Measurements from ENCODE around the gene MSX1.

The MSX1 gene

DNA sequence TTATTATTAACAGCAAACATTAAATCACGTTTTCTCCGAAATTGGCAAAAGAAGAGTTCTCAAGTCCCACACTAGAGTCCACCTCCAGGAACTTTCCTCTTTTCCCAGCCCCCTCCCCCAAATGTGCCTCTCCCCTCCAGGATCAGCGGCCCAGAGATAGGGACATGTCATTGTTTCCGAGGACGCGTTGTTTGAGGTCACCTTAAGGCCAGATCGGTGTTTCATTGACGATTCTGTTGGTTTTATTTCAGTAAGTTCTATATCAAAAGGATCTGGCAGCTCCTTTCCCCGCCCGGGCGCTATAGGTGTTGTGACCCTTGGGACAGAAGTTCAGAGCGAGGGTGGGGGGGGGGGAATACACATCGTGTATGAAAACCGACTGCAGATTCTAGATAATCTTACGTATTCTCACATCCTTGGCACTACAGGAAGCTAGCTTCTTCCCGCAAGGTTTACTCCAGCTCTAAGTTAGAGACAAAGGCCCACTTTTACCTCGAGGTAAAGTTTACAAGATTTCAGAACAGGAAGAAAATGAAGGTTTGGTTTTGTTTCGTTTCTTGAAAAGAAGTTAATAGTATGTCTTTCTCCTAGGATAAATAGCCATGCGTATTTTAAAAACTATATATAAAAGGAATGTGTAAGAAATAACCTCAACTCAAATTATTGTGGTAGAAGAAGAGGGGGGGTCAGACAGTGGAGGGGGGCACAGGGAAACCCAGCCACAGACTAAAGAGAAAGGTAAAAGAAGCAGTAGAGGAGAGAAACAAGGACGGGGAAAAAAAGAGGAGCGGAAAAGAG is 739 bp upstream of the MSX1 start:
- no peak for DNase-seq (ENCODE audit: low read depth)

DNA sequence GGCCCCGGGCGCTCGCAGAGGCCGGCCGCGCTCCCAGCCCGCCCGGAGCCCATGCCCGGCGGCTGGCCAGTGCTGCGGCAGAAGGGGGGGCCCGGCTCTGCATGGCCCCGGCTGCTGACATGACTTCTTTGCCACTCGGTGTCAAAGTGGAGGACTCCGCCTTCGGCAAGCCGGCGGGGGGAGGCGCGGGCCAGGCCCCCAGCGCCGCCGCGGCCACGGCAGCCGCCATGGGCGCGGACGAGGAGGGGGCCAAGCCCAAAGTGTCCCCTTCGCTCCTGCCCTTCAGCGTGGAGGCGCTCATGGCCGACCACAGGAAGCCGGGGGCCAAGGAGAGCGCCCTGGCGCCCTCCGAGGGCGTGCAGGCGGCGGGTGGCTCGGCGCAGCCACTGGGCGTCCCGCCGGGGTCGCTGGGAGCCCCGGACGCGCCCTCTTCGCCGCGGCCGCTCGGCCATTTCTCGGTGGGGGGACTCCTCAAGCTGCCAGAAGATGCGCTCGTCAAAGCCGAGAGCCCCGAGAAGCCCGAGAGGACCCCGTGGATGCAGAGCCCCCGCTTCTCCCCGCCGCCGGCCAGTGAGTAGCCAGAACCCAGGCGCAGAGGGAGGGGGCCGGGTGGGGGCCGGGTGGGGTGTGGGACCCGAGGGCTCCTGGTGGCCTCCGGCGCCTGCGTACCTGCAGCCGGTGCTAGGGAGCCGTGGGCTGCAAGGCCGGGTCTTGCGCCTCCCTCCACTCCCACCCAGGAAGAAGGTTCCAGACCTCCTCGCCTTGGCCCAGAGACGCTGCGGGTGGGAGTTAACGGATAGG is 534 bp downstream of the MSX1 start:
- DNase-seq (ENCODE audit: low read depth) = no peak

DNA sequence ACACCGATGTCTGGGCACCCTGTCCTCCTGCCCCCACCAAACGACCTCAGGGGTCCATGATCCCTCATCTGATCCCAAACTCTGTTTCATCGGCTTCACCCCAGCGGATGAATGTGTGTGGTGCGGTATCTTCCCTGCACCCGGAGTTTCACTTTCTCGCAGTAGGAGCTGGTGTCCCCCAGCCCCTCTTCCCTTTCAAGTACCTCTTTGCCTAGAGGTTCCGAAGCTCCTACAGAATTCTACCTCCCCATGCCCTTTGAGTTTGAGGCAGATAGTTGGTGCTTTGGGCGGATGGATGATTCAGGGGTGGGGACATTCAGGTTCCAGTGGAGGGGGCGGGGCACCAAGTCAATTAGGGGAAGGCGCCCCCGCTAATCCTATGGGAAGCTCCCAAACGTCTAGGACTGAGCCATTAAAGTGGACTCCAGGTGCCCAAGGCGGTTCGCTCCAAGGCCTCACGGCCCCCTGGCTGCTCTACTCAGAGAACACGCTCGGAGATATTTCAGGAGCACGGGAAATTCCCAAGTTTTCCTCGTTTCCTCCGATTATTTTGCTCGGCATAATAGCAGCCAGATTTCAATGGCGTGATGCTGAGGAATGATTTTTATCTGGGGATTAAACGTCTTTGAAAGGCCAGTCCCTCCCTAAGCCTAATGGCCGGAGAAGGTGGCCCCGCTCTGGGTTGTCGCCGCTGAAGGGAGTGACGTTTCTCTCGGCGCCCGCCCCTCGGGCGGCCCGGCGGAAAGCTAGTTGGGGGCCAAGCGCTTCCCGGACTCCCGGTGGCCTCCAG is 1.3 kb downstream of the MSX1 start:
- peak; percentile 49 for DNase-seq (ENCODE audit: low read depth)

DNA sequence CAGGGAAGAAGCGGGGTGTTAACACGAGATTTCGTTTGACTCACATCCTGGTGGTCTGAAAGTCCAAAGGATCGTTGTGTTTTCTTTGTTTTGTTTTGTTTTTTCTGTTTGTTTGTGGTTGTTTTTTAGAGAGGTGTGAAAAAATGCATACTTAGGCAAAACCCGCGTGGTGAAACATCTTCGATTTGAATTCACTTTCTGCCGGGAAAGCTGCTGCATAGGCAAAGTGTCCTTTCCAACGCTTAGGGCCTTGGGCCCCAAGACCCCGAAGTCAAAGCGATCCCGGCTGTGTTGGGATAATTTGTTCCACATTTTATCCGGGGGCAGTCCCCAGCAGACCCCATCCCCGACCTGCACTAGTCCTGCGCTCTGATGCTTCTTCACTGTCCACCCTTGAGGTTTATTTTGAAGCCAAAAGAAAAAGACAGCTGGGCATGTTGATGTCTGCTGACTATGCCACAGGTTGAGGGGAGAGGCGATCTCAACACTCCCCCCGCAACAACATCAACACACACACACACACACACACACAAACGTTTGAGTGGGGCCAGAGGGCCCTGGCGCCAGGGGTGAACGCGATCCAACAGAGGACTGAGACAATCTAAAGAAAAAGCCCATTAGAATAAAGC is 2.0 kb downstream of the MSX1 start:
- no peak for DNase-seq (ENCODE audit: low read depth)

DNA sequence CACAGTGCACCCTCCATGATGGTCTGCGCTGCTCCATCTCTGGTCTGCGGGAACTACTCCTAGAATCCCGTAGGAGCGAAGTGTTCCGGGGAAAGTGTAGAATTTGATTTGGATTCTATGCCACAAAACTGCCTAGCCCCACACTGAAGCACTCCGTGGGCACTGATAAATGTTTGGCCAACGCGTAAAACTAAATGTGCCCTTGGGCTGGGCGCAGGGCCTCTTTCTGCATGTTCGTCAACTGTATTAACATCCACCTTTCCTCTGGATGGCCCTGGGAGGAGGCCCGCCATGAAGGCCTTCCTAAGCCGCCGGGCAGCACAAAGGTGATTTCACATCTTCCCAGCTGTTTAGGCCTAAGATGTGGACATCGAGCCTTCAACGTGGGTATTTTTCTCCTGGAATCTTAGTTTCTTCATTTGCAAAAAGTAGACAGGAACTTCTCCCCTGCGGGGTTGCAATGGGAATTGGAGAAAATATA is 2.6 kb downstream of the MSX1 start:
- DNase-seq (ENCODE audit: low read depth) = no peak

DNA sequence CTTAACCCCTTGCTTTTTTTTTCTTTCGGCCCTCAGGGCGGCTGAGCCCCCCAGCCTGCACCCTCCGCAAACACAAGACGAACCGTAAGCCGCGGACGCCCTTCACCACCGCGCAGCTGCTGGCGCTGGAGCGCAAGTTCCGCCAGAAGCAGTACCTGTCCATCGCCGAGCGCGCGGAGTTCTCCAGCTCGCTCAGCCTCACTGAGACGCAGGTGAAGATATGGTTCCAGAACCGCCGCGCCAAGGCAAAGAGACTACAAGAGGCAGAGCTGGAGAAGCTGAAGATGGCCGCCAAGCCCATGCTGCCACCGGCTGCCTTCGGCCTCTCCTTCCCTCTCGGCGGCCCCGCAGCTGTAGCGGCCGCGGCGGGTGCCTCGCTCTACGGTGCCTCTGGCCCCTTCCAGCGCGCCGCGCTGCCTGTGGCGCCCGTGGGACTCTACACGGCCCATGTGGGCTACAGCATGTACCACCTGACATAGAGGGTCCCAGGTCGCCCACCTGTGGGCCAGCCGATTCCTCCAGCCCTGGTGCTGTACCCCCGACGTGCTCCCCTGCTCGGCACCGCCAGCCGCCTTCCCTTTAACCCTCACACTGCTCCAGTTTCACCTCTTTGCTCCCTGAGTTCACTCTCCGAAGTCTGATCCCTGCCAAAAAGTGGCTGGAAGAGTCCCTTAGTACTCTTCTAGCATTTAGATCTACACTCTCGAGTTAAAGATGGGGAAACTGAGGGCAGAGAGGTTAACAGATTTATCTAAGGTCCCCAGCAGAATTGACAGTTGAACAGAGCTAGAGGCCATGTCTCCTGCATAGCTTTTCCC is 3.4 kb downstream of the MSX1 start:
- no peak for DNase-seq (ENCODE audit: low read depth)

DNA sequence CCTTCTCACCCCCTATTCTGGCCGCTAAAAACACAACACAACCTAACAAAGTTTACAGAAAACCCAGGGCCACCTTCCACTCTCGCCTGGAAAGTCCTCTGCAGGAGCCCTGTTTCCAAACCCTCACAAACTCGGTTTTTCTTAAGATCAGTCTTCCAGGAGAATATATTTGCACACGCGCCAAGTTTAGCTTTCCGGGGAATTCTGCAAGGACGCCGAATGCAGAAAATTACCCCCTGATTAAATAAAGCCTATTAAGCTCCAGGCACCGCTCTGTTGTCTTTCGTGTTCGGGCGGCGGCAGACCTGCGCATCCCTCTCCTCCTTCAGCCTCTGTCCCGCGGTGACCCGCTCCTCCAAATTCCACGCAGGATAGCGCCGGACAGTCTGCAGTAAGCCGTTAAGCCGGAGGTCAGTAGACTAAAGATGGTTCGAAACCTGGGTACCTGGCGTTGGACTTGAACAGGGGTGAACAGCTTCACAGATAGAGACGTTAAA is 5.0 kb downstream of the MSX1 start:
- peak; percentile 23 for DNase-seq (ENCODE audit: low read depth)

DNA sequence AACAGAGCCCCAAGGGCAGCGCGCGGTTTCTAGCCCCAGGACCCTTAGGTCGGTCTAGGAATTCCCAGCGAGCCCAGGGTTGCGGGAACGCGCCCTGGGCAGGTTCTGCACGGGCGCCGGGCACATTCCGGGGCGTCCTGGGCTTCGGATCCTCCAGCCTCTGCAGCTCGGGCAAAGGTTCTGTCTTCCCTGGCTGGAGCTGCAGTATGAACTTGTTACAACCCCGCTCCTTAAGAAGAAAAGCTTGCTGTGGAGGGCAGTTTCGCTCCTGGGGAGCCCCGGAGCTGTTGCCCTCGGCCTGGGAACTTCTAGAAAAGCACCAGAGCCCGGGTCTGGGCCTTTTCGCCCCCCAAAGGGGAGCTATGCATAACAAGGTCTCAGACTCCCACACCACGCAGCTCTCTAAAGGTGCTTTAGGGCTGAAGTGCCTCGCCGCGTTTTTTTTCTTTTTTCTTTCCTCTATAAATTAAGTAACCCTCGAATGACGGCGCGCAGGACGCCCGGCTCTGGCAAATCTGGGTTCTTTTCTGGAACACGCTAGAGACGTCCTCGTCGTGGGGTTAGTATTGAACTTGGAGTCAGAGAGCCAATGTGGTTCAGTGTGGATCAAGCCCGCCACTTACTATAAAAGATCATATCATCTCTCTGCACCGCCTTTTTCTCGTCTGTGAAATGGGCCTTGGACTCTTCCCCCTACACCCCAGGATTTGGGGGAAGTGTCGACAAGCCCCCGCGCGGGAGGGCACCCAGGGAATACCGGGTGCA is 5.7 kb downstream of the MSX1 start:
- DNase-seq (ENCODE audit: low read depth) = peak; percentile 37

DNA sequence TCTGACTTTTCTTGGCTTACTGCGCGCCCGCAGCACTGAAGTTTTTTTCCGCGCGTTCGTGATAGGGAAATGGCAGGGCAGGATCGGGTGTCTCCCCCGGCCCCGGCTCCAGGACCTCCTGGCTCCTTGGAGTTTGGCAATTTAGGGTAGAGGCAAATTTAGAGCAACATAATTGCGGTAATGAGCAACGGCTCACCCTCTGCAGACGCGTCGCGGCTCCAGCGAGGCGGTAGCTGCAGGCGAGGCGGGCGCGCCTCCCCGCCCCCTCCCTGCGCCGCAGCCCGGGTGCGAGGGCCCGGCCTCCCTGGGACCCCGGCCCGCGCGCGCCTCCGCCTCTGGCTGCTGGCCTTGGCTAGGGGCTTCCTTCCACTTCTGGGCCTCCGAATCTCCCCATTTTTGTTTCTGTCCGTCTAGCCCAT is 6.2 kb downstream of the MSX1 start:
- peak; percentile 27 for DNase-seq (ENCODE audit: low read depth)

DNA sequence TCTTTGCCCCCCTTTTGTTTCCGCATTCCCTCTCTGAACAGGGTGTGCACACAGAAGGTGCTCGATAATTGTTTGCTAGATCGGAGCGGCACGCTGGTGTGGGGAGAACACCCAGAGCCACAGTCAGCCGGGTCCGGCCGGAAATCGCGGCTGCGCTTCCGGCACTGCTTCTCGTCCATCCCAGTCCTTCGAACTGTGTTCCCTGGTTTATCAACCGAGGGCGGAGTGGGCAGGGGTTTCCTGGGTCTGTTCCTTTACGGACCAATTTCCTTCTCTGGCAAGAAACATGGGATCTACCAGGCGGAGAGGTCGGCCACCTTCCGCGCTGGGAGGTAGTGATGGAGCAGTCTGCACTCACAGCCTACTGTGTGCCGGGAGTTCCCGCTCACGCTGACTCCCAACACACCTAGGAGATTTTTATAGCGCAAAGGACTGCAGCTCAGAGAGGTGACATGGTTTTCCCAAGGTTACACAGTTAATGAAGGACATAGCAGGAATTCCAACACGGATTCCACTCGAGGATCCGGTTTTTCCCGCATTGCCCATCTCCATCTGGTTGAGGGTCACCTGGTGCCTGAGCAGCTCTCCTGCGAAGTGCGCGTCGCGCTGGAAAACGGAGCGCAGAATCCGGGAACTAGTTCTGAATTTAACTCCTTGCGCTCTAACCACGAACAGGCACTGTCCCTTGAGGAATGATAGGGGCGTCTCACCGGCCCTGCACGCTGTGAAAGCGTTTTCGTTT is 6.8 kb downstream of the MSX1 start:
- DNase-seq (ENCODE audit: low read depth) = no peak

DNA sequence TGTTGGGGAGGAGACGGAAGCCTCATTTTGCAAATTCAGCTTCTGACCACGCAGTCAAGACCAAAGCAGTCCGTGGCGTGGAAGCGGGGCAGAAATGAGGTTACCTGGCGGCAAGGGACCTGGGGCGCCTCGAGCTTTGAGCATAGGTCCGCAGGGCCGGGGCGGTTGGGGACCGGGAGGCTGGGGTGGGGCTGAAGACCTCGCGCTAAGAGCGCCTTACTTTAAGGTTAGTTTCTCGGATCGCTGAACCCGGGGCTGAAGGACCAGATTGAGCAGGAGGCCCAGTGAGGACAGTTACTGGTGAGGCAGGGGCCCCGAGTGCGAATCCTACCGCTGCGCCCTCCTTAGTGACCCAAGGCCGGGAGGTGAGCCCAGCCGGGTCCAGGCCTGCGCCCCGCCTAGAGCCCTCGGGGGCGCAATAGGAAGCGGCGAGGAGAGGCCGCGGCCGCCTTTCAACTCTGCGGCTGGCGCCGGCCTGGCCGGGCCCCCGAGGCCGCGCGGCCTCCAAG is 7.5 kb downstream of the MSX1 start:
- no peak for DNase-seq (ENCODE audit: low read depth)

DNA sequence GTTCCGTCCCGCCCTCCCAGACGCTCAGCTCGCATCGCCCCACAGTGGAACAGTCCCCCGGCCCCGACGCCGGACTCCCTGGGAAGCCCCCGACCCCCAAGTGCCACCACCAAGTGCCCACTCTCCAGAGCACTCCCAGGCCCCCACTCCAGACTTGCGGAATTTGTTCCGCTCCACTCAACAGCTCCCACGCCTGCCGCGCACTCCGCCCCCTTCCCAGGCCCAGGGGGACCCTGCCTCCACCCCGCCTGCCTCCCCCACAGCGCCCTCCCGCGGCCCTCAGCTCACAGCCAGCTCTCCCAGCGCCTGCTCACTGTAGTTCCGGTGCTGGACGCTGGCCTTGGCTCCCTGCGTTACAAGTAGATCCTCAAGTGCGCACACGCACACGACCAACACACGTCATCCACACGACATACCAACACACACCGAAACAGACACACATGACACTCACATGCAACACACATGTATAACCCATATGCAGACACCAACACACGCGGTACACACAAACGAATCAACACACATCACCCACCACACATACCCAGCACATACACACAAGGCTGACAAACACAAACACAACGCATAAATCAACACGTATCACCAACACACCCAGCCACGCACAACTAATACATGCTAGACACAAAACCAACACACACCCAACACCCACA is 8.0 kb downstream of the MSX1 start:
- peak; percentile 49 for DNase-seq (ENCODE audit: low read depth)

DNA sequence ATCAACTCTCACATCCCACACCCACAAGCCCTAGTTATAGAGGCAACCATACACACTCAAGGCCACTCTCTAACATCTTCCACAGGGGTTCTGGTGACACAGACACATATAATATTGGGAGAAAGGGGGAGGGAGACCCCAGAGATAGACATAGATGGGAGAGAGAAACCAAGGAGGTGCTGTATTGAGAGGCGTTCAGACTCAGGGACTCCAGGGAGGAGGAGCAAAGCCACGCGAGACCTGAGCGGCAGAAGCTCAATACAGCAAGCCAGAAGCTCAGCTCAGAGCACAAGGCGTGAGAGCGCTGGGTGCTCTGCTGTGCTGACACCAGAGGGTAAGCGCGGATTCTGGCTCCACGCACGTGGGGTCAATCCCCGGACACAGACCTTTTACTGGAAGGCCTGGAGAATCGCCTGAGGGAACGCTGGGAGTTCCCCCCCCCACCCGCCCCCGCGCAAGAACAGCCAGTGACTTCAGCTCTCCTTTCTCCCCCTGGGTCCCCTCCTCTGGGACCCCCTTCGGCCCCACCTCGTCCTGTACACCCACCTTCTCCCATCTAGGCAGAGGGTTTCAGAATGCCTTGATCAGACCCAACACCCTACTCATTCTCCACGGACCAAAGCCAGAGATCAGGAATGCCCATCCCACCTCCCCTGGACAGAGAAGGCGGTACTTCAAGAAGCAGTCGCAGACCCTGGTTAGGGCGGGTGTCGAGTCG is 8.7 kb downstream of the MSX1 start:
- no peak for DNase-seq (ENCODE audit: low read depth)

DNA sequence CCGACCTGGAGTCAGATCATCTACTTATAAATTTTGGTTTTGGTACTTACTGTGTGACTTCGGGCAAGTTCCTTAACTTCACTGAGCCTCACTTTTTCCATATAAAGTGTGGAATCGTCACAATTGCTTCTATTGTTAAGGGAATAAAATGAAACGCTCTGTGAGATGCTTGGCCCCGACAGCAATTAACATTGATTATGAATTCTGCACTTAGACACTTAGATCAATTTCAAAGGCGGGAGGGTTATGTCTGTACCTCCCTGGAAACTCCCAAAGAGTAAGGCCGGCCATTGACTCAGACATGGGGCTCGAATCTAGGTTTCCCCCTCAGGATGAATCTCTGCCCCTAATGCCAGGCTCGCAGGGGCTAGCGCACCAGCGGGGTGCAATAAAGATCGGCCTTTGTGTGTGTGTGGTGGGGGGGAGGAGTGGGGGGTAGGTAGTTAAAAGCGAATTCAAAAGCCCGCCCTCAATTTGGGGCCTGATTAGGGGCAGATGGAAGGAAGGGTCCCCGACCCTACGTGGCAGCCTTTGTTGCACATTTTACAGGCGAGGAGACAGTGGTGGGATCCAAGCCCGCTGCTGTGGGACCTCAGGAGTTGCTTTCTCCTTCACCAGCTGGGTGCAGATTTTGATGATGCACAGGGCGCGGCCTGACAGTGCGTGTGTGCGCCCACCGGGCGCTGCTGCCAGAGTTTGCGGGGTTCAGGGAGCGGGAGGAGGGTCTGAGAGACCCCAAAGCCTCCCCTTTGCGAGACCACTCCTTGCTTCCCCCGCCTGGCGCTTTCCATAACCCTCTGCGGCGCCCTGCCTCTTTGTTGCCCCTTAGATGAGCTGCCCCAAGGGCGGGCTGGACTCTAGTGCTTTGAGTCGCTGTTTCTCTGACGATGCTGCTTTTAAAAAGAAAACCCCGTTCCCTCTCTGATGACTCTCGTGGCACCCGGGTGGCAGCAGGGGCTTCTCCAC is 9.6 kb downstream of the MSX1 start:
- DNase-seq (ENCODE audit: low read depth) = no peak

DNA sequence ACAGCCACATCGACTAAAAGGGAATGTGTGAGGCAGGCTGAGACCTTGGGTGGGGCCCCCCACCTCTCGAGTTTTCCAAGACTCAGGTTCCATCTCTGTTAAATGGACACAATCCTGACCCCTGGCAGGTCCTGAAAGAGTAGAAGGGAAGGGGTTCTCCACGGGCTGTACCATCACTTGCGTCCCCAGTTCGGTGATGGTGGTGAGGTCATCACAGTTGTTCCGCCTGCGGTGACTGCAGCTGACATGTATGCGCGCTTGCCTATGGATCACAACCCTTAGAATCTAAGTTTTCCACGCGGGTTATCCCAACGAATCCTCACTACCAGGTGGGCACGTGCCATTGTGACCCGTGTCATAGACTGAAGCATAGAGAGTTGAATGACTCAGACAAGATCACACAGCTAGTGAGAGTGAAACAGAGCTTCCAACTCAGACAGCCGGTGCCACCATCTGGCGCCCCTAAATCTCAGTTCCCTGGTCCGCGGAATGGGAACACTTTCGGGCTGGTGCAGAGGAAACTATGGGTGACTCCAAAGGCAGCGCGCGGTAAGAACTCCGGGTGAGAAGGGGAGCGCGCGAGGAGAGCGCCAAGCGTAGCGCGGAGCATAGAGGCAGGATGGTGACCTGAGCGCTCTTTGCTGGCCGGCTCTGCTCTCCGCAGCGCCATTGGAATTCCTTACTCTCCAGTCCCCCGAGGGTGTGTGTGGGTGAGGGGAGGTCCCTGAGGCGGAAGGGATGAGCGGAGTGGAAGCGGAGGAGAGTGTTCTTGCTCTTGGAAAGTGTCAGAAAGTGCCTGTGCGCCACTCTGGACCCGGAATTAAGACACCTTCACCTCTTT is 10.5 kb downstream of the MSX1 start:
- no peak for DNase-seq (ENCODE audit: low read depth)

Data from fibroblast of gingiva (primary cell).